K562 (cell line): ENCODE results near the gene TNFAIP3. TPM values are rescaled to one million over a fixed set of nuclear protein-coding genes. Genes with fewer than 3 reads are reported as not detected.

Source experiments
- ARID3A ChIP-seq: IDR thresholded peaks from 2 replicates; pipeline ENCODE4 v1.6.1; 2012; ENCODE audit warnings: low read depth, low read length, improper control_type of control experiment, borderline replicate concordance
- BCL6 ChIP-seq: fragments of 250-450 bp; sonication (Bioruptor Pico); IDR thresholded peaks from 2 replicates; pipeline ENCODE4 v1.4.0; 2020
- DLX4 ChIP-seq: fragments of 250-450 bp; sonication (Bioruptor Pico); IDR thresholded peaks from 2 replicates; pipeline ENCODE4 v1.6.1; 2021; ENCODE audit warnings: mild to moderate bottlenecking
- E2F5 ChIP-seq: sonication (generic); formaldehyde crosslinking; IDR thresholded peaks from 2 replicates; pipeline ENCODE4 v1.8.0; 2022; ENCODE audit warnings: mild to moderate bottlenecking, missing genetic modification reagents
- EP300 ChIP-seq: IDR thresholded peaks from 2 replicates; pipeline ENCODE4 v1.6.1; 2012; ENCODE audit warnings: low read length, improper control_type of control experiment
- HDAC1 ChIP-seq, 2 experiments: fragments of 450-650 bp; IDR thresholded peaks; 2 replicates each; pipeline ENCODE4 v1.6.1; 2016 to 2017; ENCODE audit warnings: inconsistent platforms in 1 of 2, mild to moderate bottlenecking in 1 of 2, moderate library complexity in 1 of 2
- MECOM ChIP-seq: fragments of 250-450 bp; sonication (Bioruptor Pico); IDR thresholded peaks from 2 replicates; pipeline ENCODE4 v1.8.0; 2022; ENCODE audit warnings: inconsistent platforms
- NCOA6 ChIP-seq: fragments of 450-650 bp; IDR thresholded peaks from 2 replicates; pipeline ENCODE4 v1.6.1; 2017; ENCODE audit warnings: mild to moderate bottlenecking
- NFE2L1 ChIP-seq: fragments of 450-650 bp; IDR thresholded peaks from 2 replicates; pipeline ENCODE4 v1.6.1; 2016; ENCODE audit warnings: missing genetic modification characterization, low read depth, mild to moderate bottlenecking, missing compliant biosample characterization, moderate library complexity, borderline replicate concordance
- NFYB ChIP-seq: IDR thresholded peaks from 2 replicates; pipeline ENCODE4 v1.6.1; 2011; ENCODE audit warnings: mild to moderate bottlenecking, moderate library complexity; ENCODE audit not compliant: insufficient read length; ENCODE audit errors: extremely low read depth
- PTTG1 ChIP-seq: fragments of 450-650 bp; IDR thresholded peaks from 2 replicates; pipeline ENCODE4 v1.6.1; 2016; ENCODE audit warnings: low read depth, mild to moderate bottlenecking, missing genetic modification characterization, missing compliant biosample characterization
- SIRT6 ChIP-seq: IDR thresholded peaks from one replicate; pipeline ENCODE4 v1.6.1; 2012; ENCODE audit warnings: low read depth, mild to moderate bottlenecking, control low read depth, inconsistent platforms, low read length, moderate library complexity
- STAT6 ChIP-seq: sonication (generic); formaldehyde crosslinking; IDR thresholded peaks from 2 replicates; pipeline ENCODE4 v1.8.1; 2023; ENCODE audit warnings: mild to moderate bottlenecking, missing genetic modification reagents
- TBL1XR1 ChIP-seq, 2 experiments: IDR thresholded peaks; 2 replicates each; pipeline ENCODE4 v1.6.1; 2012; ENCODE audit warnings: improper control_type of control experiment in 2 of 2, low read length in 2 of 2, mild to moderate bottlenecking in 1 of 2
- THRA ChIP-seq: fragments of 450-650 bp; IDR thresholded peaks from 2 replicates; pipeline ENCODE4 v1.6.1; 2017; ENCODE audit warnings: mild to moderate bottlenecking, moderate library complexity
- TRIM24 ChIP-seq, 2 experiments: fragments of 450-650 bp; IDR thresholded peaks; 2 replicates each; pipeline ENCODE4 v1.6.1; 2016
- U2AF1 ChIP-seq: fragments of 200-400 bp; formaldehyde crosslinking; optimal IDR thresholded peaks from 2 replicates; pipeline ENCODE3; 2017; ENCODE audit warnings: mild to moderate bottlenecking, low read depth, low read length, moderate library complexity
- YBX1 ChIP-seq: fragments of 450-650 bp; IDR thresholded peaks from 2 replicates; pipeline ENCODE4 v1.7.1; 2016; ENCODE audit warnings: mild to moderate bottlenecking
- ZBTB1 ChIP-seq: sonication (generic); formaldehyde crosslinking; IDR thresholded peaks from 2 replicates; pipeline ENCODE4 v1.8.1; 2023; ENCODE audit warnings: missing genetic modification reagents, low read depth, mild to moderate bottlenecking, borderline replicate concordance
- ZNF445 ChIP-seq: fragments of 250-450 bp; sonication (Bioruptor Pico); IDR thresholded peaks from 2 replicates; pipeline ENCODE4 v1.4.0; 2020; ENCODE audit warnings: low read depth, mild to moderate bottlenecking, moderate library complexity
- ZNF644 ChIP-seq: fragments of 200-800 bp; sonication (Bioruptor generic); IDR thresholded peaks from 2 replicates; pipeline ENCODE4 v1.6.1; 2016; ENCODE audit warnings: low read depth, missing genetic modification characterization, missing compliant biosample characterization
- polyA plus RNA-seq, 8 experiments: library from polyadenylated mRNA; depleted of rRNA in 4 of 8; stranded (reverse) in 5 of 8; unstranded in 3 of 8; fragments of >200 nt; fragmentation: Nextera tagmentation in 2 of 8; fragmentation: Illumina TruSeq in 1 of 8; extraction: Ambion mirVana in 2 of 8; extraction: Trizol in 1 of 8; gene quantifications; 2 replicates each; pipeline versions ENCODE4 v1.2.1 to v1.2.3, GENCODE V29; 2011 to 2014; ENCODE audit warnings: inconsistent platforms in 1 of 8, missing spikeins in 1 of 8
- total RNA-seq, 7 experiments: library from RNA; depleted of rRNA in 6 of 7; stranded (reverse); fragments of >200 nt in 6 of 7; fragmentation: Illumina TruSeq in 2 of 7; extraction: Trizol in 2 of 7; gene quantifications; 2 replicates each; pipeline versions ENCODE4 v1.2.1 to v1.2.3, GENCODE V29; 2011 to 2021; ENCODE audit warnings: low replicate concordance in 1 of 7

TNFAIP3 gene
- total and polyA plus RNA-seq, 9 of the 15 experiments (the other 6 are each of a cell fraction or from before 2014, with no cell fraction given), result 0.79 to 17.0 (median 6.4) TPM

- TF ChIP-seq EP300, result peak; percentile 95
- TF ChIP-seq SIRT6, result no peak
- no peak; a peak in 1 of 4 replicates for TF ChIP-seq HDAC1 (IDR thresholded peaks at IDR 0.05)
- peak; percentile 77; the same call in 1 of the 2 replicates for TF ChIP-seq ARID3A
- TF ChIP-seq U2AF1, result no peak
- no peak for TF ChIP-seq TRIM24 (IDR thresholded peaks at IDR 0.05)
- no peak for TF ChIP-seq STAT6 (CRISPR knock-in tag)
- TF ChIP-seq TBL1XR1 (IDR thresholded peaks at IDR 0.05; ENCODE audit: low read length in 2 of 2), result no peak; a peak in 1 of 4 replicates
- no peak for TF ChIP-seq ZNF445 (CRISPR knock-in tag)
- no peak for TF ChIP-seq NFYB
- TF ChIP-seq NFE2L1 (tag), result no peak
- TF ChIP-seq NCOA6, result peak; percentile 19; the same call in 1 of the 2 replicates
- TF ChIP-seq THRA, result no peak
- TF ChIP-seq DLX4, result no peak
- TF ChIP-seq ZNF644 (tag), result peak; percentile 80
- no peak for TF ChIP-seq YBX1
- no peak for TF ChIP-seq ZBTB1
- no peak for TF ChIP-seq MECOM
- no peak for TF ChIP-seq E2F5 (CRISPR knock-in tag)
- no peak for TF ChIP-seq BCL6
- TF ChIP-seq PTTG1 (tag), result 0 out of 2 replicates have a peak, but pooled peaks have one; percentile 2
Measured at GRCh38 chr6:137919837-137920730, 53.0 kb downstream of the TNFAIP3 start (continued).
